ENCODE measurements around the gene DUSP16. TPM values are rescaled to one million over a fixed set of nuclear protein-coding genes. Genes with fewer than 3 reads are reported as not detected.
A peak's percentile ranks its signal among the peaks of the same experiment; 100 is the strongest.

Gene DUSP16
- total and polyA plus RNA-seq, 7 experiments from 2014 or later: 4.4 to 42.8 (median 29.2) TPM

DNA sequence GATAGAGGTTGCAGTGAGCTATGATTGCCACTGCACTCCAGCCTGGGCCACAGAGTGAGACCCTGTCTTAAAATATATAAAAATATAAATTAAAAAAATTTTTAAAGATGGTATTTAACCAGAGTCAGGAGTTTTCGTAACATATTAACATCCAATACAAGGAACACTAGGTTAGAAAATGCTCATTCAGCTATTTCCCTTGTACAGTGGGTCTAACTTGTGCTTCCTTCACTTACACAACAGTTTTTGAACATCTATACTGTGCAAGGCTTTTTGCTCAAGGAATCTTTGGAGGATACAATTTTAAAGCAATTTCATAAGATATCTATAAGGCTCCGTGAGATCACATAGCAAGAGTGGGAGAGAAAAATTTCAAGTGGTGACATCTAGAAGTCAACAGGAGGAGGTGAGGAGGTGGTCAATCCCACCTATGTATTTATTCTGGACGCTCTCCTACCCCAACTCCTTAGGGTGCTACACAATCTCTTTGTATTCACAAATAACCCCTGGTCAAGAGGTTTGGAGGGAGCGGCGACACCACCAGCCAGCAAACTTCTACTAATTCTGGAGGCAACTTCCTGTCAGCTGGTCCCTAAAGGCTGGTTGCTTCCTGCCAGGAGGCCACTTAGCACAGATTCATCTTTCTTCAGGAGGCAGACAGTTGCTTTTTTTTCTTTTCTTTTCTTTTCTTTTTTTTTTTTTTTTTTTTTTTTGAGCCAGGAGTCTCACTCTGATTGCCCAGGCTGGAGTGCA is 22.2 kb downstream of the DUSP16 start:
- POLR2A ChIA-PET: interaction anchor here (0.6 to 0.8 kb wide), 6 partner anchors 21 to 75 kb away, joined by 3 to 5 read pairs (median 3); no protein-coding TSS in a partner anchor

GRCh38 chr12:12539028-12539810 is 23.4 kb downstream of the DUSP16 start:
- H3K9me3 Mint-ChIP-seq: peaks cover 0 to 4% (median 0%) of the 10 kb centered on the region in 11 donors
- H3K4me1 Mint-ChIP-seq: peaks cover 15 to 50% (median 35%) of the 10 kb centered on the region in 7 donors
- H3K27ac Mint-ChIP-seq: peak overlapping the region in 3 of 9 donors; percentile 8 to 52 (median 9)
- peaks cover 0 to 33% (median 2%) of the 10 kb centered on the region in 5 donors for H3K36me3 Mint-ChIP-seq
- H3K27me3 ChIP-seq (ENCODE audit: control insufficient read depth in 2 of 2, insufficient read depth in 2 of 2, low read length in 2 of 2): no peaks in the 10 kb centered on the region
- no peaks in the 10 kb centered on the region for H3K27me3 Mint-ChIP-seq
- ATAC-seq (no peak), DNase-seq (no peak)
- peaks cover 0 to 12% of the 10 kb centered on the region in 2 donors for H3K4me1 ChIP-seq (ENCODE audit: control insufficient read depth in 2 of 2, insufficient read depth in 2 of 2, low read length in 2 of 2)
- H3K9me3 ChIP-seq (ENCODE audit: control insufficient read depth in 2 of 3, low read length in 3 of 3): no peaks in the 10 kb centered on the region
- ChIA-PET CTCF (no interaction called here), POLR2A (interaction anchor here (0.6 to 1.7 kb wide), 4 partner anchors 19 to 160 kb away, joined by 3 to 4 read pairs (median 3); no protein-coding TSS in a partner anchor)
- H3K4me3 ChIP-seq (ENCODE audit: low read length): no peak overlapping the region
- H3K4me3 Mint-ChIP-seq: no peak overlapping the region
- no peaks in the 10 kb centered on the region for H3K36me3 ChIP-seq (ENCODE audit: control insufficient read depth in 2 of 3, insufficient read depth in 3 of 3, low read length in 3 of 3)
- intact Hi-C loops (cut with micrococcal nuclease): no loop called here
- H3K27ac ChIP-seq (ENCODE audit: low read depth, low read length): no peak overlapping the region

More for the DNA sequence above, 22.2 kb downstream of the DUSP16 start:
- no peak overlapping the region for H3K4me3 ChIP-seq (ENCODE audit: low read length)
- no peak for DNase-seq
- intact Hi-C loops (cut with micrococcal nuclease): no loop called here
- peaks cover 0 to 30% (median 2%) of the 10 kb centered on the region in 5 donors for H3K36me3 Mint-ChIP-seq
- no peaks in the 10 kb centered on the region for H3K27me3 Mint-ChIP-seq
- H3K9me3 Mint-ChIP-seq: peaks cover 0 to 4% (median 0%) of the 10 kb centered on the region in 11 donors
- no peaks in the 10 kb centered on the region for H3K27me3 ChIP-seq (ENCODE audit: control insufficient read depth in 2 of 2, insufficient read depth in 2 of 2, low read length in 2 of 2)
- H3K4me1 Mint-ChIP-seq: peaks cover 12 to 44% (median 27%) of the 10 kb centered on the region in 7 donors
- peak overlapping the region in 9 of 10 donors; percentile 12 to 73 (median 52) for H3K4me3 Mint-ChIP-seq
- peaks cover 0 to 8% of the 10 kb centered on the region in 2 donors for H3K4me1 ChIP-seq (ENCODE audit: control insufficient read depth in 2 of 2, insufficient read depth in 2 of 2, low read length in 2 of 2)
- CTCF ChIA-PET: interaction anchor here (0.6 kb wide), 1 partner anchor 112 kb away, joined by 4 read pairs; no protein-coding TSS in a partner anchor
- H3K27ac ChIP-seq (ENCODE audit: low read depth, low read length): no peak overlapping the region
- peak overlapping the region in 8 of 9 donors; percentile 21 to 94 (median 70) for H3K27ac Mint-ChIP-seq
- no peak for ATAC-seq
- H3K36me3 ChIP-seq (ENCODE audit: control insufficient read depth in 2 of 3, insufficient read depth in 3 of 3, low read length in 3 of 3): no peaks in the 10 kb centered on the region
- H3K9me3 ChIP-seq (ENCODE audit: control insufficient read depth in 2 of 3, low read length in 3 of 3): no peaks in the 10 kb centered on the region

DNA sequence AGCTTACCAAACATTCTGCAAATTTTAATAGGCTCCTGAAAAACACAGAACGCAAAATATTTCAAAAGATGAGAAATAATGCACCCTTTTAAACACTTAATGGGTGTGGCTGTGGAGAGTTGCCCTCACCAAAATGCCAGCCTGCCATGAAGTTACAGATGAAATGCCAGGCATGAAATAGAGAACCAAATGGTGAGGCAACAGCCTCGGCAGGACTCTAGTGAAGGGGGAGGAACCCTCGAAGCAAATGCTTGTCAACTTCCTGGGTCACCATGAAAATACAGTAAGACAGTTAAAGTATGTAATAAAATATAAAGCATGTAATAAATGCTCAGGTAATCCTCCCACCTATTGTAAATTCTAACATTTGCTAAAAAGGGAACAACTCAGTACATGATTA is 24.1 kb downstream of the DUSP16 start:
- H3K4me3 Mint-ChIP-seq: no peak overlapping the region
- H3K27me3 Mint-ChIP-seq: no peaks in the 10 kb centered on the region
- intact Hi-C loops (cut with micrococcal nuclease): no loop called here
- H3K27ac Mint-ChIP-seq: peak overlapping the region in 2 of 9 donors; percentile 9 to 52
- Histone ChIP-seq H3K9me3 (ENCODE audit: control insufficient read depth in 2 of 3, low read length in 3 of 3) (no peaks in the 10 kb centered on the region), H3K27me3 (ENCODE audit: control insufficient read depth in 2 of 2, insufficient read depth in 2 of 2, low read length in 2 of 2) (no peaks in the 10 kb centered on the region), H3K27ac (ENCODE audit: low read depth, low read length) (no peak overlapping the region), H3K4me1 (ENCODE audit: control insufficient read depth in 2 of 2, insufficient read depth in 2 of 2, low read length in 2 of 2) (peaks cover 0 to 14% of the 10 kb centered on the region in 2 donors), H3K36me3 (ENCODE audit: control insufficient read depth in 2 of 3, insufficient read depth in 3 of 3, low read length in 3 of 3) (no peaks in the 10 kb centered on the region), H3K4me3 (ENCODE audit: low read length) (no peak overlapping the region)
- H3K36me3 Mint-ChIP-seq: peaks cover 0 to 30% (median 0%) of the 10 kb centered on the region in 5 donors
- peaks cover 0 to 4% (median 0%) of the 10 kb centered on the region in 11 donors for H3K9me3 Mint-ChIP-seq
- POLR2A ChIA-PET: interaction anchor here (0.6 to 1.7 kb wide), 3 partner anchors 20 to 161 kb away, joined by 3 to 4 read pairs (median 3); no protein-coding TSS in a partner anchor
- peak; percentile 18 for ATAC-seq
- CTCF ChIA-PET: interaction anchor here (0.6 kb wide), 1 partner anchor 18 kb away, joined by 3 read pairs; no protein-coding TSS in a partner anchor
- DNase-seq: no peak
- H3K4me1 Mint-ChIP-seq: peaks cover 12 to 52% (median 35%) of the 10 kb centered on the region in 7 donors

DNA sequence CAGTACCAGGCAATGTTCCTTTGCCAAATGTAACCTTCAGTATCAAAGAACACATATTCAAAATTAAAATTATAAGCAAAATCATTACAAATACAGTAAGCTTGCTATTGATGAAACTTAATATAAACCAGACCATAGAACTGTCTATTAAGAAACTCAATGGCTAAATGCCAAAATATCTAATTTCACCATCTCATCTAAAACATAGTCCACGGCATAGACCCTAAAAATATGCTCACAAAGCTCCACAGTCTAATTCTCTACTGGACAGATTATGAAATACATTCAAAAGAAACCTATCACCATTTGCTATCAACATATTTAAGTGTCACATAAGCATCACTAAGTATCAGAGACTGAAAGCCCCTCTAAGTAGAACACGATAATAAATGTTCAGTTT is 25.2 kb downstream of the DUSP16 start:
- DNase-seq (no peak), ATAC-seq (no peak)
- Histone ChIP-seq H3K36me3 (ENCODE audit: control insufficient read depth in 2 of 3, insufficient read depth in 3 of 3, low read length in 3 of 3) (no peaks in the 10 kb centered on the region), H3K4me3 (ENCODE audit: low read length) (no peak overlapping the region), H3K9me3 (ENCODE audit: control insufficient read depth in 2 of 3, low read length in 3 of 3) (no peaks in the 10 kb centered on the region), H3K27me3 (ENCODE audit: control insufficient read depth in 2 of 2, insufficient read depth in 2 of 2, low read length in 2 of 2) (no peaks in the 10 kb centered on the region), H3K4me1 (ENCODE audit: control insufficient read depth in 2 of 2, insufficient read depth in 2 of 2, low read length in 2 of 2) (peaks cover 0 to 14% of the 10 kb centered on the region in 2 donors), H3K27ac (ENCODE audit: low read depth, low read length) (no peak overlapping the region)
- ChIA-PET CTCF (no interaction called here), POLR2A (interaction anchor here (1.4 to 1.7 kb wide), 2 partner anchors 9 to 20 kb away, joined by 3 to 4 read pairs; no protein-coding TSS in a partner anchor)
- Mint-ChIP-seq H3K27me3 (no peaks in the 10 kb centered on the region), H3K27ac (no peak overlapping the region), H3K4me3 (no peak overlapping the region), H3K4me1 (peaks cover 12 to 56% (median 35%) of the 10 kb centered on the region in 7 donors), H3K36me3 (peaks cover 0 to 26% (median 0%) of the 10 kb centered on the region in 5 donors), H3K9me3 (peaks cover 0 to 4% (median 0%) of the 10 kb centered on the region in 11 donors)
- intact Hi-C loops (cut with micrococcal nuclease): no loop called here

DNA sequence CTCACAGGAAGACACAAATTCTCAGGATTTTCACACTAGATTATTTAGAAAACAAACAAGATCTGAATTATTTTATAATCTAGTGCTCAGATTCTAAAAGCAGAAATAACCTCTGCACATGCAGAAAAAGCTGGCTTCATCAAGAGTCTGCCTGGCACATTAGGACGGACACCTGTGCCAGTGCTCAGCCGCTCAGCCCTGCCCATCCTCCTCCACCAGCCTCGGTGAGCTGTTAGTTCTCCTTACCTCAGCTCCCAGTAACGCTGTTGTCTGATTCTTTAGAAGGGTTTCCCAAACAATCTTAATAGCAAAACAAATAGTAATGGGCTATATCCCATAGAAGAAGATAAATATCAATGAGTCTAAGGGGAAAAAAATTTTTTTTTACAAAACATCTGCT is 27.7 kb downstream of the DUSP16 start:
- CTCF ChIA-PET: interaction anchor here (1.0 kb wide), 1 partner anchor 188 kb away, joined by 3 read pairs; no protein-coding TSS in a partner anchor

GRCh38 chr12:12534166-12534866 is 28.3 kb downstream of the DUSP16 start:
- Histone ChIP-seq H3K27ac (ENCODE audit: low read depth, low read length) (peak overlapping the region; percentile 17), H3K9me3 (ENCODE audit: control insufficient read depth in 2 of 3, low read length in 3 of 3) (no peaks in the 10 kb centered on the region), H3K36me3 (ENCODE audit: control insufficient read depth in 2 of 3, insufficient read depth in 3 of 3, low read length in 3 of 3) (no peaks in the 10 kb centered on the region), H3K27me3 (ENCODE audit: control insufficient read depth in 2 of 2, insufficient read depth in 2 of 2, low read length in 2 of 2) (no peaks in the 10 kb centered on the region), H3K4me3 (ENCODE audit: low read length) (no peak overlapping the region), H3K4me1 (ENCODE audit: control insufficient read depth in 2 of 2, insufficient read depth in 2 of 2, low read length in 2 of 2) (peaks cover 0 to 6% of the 10 kb centered on the region in 2 donors)
- POLR2A ChIA-PET: no interaction called here
- peaks cover 0 to 3% (median 0%) of the 10 kb centered on the region in 11 donors for H3K9me3 Mint-ChIP-seq
- CTCF ChIA-PET: interaction anchor here (1.0 kb wide), 1 partner anchor 189 kb away, joined by 3 read pairs; no protein-coding TSS in a partner anchor
- H3K4me3 Mint-ChIP-seq: peak overlapping the region in 1 of 10 donors; percentile 27
- DNase-seq (no peak), ATAC-seq (no peak)
- intact Hi-C loops (cut with micrococcal nuclease): no loop called here
- H3K27ac Mint-ChIP-seq: peak overlapping the region; percentile 4 to 87 (median 59)
- no peaks in the 10 kb centered on the region for H3K27me3 Mint-ChIP-seq
- H3K4me1 Mint-ChIP-seq: peaks cover 5 to 54% (median 30%) of the 10 kb centered on the region in 7 donors
- H3K36me3 Mint-ChIP-seq: peaks cover 0 to 23% (median 0%) of the 10 kb centered on the region in 5 donors

More for the DNA sequence above, 27.7 kb downstream of the DUSP16 start:
- POLR2A ChIA-PET: no interaction called here
- H3K9me3 Mint-ChIP-seq: peaks cover 0 to 3% (median 0%) of the 10 kb centered on the region in 11 donors
- H3K4me3 ChIP-seq (ENCODE audit: low read length): no peak overlapping the region
- H3K27ac ChIP-seq (ENCODE audit: low read depth, low read length): no peak overlapping the region
- H3K27ac Mint-ChIP-seq: peak overlapping the region in 7 of 9 donors; percentile 8 to 87 (median 59)
- intact Hi-C loops (cut with micrococcal nuclease): no loop called here
- H3K36me3 ChIP-seq (ENCODE audit: control insufficient read depth in 2 of 3, insufficient read depth in 3 of 3, low read length in 3 of 3): no peaks in the 10 kb centered on the region
- no peak overlapping the region for H3K4me3 Mint-ChIP-seq
- peaks cover 0 to 18% (median 0%) of the 10 kb centered on the region in 5 donors for H3K36me3 Mint-ChIP-seq
- H3K4me1 Mint-ChIP-seq: peaks cover 3 to 48% (median 23%) of the 10 kb centered on the region in 7 donors
- no peaks in the 10 kb centered on the region for H3K27me3 ChIP-seq (ENCODE audit: control insufficient read depth in 2 of 2, insufficient read depth in 2 of 2, low read length in 2 of 2)
- no peaks in the 10 kb centered on the region for H3K9me3 ChIP-seq (ENCODE audit: control insufficient read depth in 2 of 3, low read length in 3 of 3)
- ATAC-seq (no peak), DNase-seq (no peak)
- peaks cover 0 to 6% of the 10 kb centered on the region in 2 donors for H3K4me1 ChIP-seq (ENCODE audit: control insufficient read depth in 2 of 2, insufficient read depth in 2 of 2, low read length in 2 of 2)
- no peaks in the 10 kb centered on the region for H3K27me3 Mint-ChIP-seq

Measured in naive thymus-derived CD4-positive, alpha-beta T cell (primary cell).